IMR-90 (cell line): ENCODE results near the gene SYNGR1. TPM values are rescaled to one million over a fixed set of nuclear protein-coding genes. Genes with fewer than 3 reads are reported as not detected.

Source experiments
- ATAC-seq: fragments of 200-7000 bp; cut with Tn5 transposase; 2 replicates; pipeline ENCODE4 v1.9.1; 2020; ENCODE audit warnings: low read depth, mild to moderate bottlenecking, moderate library complexity
- BruUV-seq: library from RNA; stranded (reverse); fragments of 400-500 nt; replicated peaks from 2 replicates; lab custom pipeline; 2021; lab: Mats Ljungman, UMichigan
- CTCF ChIA-PET: fragments of 300-600 bp; formaldehyde crosslinking; extraction: SDS; loops from one replicate; lab custom pipeline; 2021; ENCODE audit warnings: antibody characterized with exemption; lab: Yijun Ruan, JAX
- POLR2A ChIA-PET: fragments of 300-600 bp; sonication (Branson Sonifier 250); formaldehyde crosslinking; loops from one replicate; lab custom pipeline; 2022; ENCODE audit warnings: antibody characterized with exemption; ENCODE audit not compliant: unreplicated experiment; lab: Charles Lee
- DNase-seq: peaks from one replicate; pipeline ENCODE4 v3.0.0; 2013
- H2AFZ ChIP-seq: replicated peaks from 2 replicates; pipeline ENCODE3; 2013; ENCODE audit warnings: low read length, mild to moderate bottlenecking; ENCODE audit not compliant: poor library complexity
- H2AK5ac ChIP-seq: 2 replicates; pipeline ENCODE4 v1.6.1; 2013; ENCODE audit warnings: low read depth, low read length, inconsistent platforms
- H2AK9ac ChIP-seq: replicated peaks from 2 replicates; pipeline ENCODE3; 2013; ENCODE audit warnings: mild to moderate bottlenecking, low read depth, low read length, moderate library complexity; ENCODE audit not compliant: poor library complexity
- H2BK120ac ChIP-seq: 2 replicates; pipeline ENCODE4 v1.6.1; 2013; ENCODE audit warnings: low read depth, low read length, inconsistent platforms
- H2BK15ac ChIP-seq: 3 replicates; pipeline ENCODE4 v1.6.1; 2013; ENCODE audit warnings: low read depth, low read length, inconsistent platforms
- H2BK20ac ChIP-seq: 2 replicates; pipeline ENCODE4 v1.6.1; 2013; ENCODE audit warnings: low read depth, mild to moderate bottlenecking, inconsistent platforms, low read length, moderate library complexity
- H2BK5ac ChIP-seq: 2 replicates; pipeline ENCODE4 v1.6.1; 2013; ENCODE audit warnings: mild to moderate bottlenecking, low read depth, low read length, inconsistent platforms; ENCODE audit not compliant: poor library complexity, severe bottlenecking
- H3K14ac ChIP-seq: replicated peaks from 2 replicates; pipeline ENCODE4 v1.6.1; 2013; ENCODE audit warnings: low read depth, low read length, inconsistent platforms
- H3K18ac ChIP-seq: 2 replicates; pipeline ENCODE4 v1.6.1; 2013; ENCODE audit warnings: low read depth, low read length, control low read depth
- H3K23ac ChIP-seq: 2 replicates; pipeline ENCODE4 v1.6.1; 2013; ENCODE audit warnings: low read depth, low read length, inconsistent platforms
- H3K27ac ChIP-seq: 2 replicates; pipeline ENCODE4 v1.5.1; 2013; ENCODE audit warnings: mild to moderate bottlenecking, control low read depth, low read length; ENCODE audit not compliant: insufficient read depth
- H3K27me3 ChIP-seq: 2 replicates; pipeline ENCODE4 v1.6.1; 2013; ENCODE audit warnings: low read length; ENCODE audit not compliant: control insufficient read depth, insufficient read depth
- H3K36me3 ChIP-seq: 2 replicates; pipeline ENCODE4 v1.6.1; 2013; ENCODE audit warnings: low read length, mixed read lengths; ENCODE audit not compliant: control insufficient read depth, insufficient read depth
- H3K4ac ChIP-seq: 2 replicates; pipeline ENCODE4 v1.6.1; 2013; ENCODE audit warnings: low read depth, low read length, inconsistent platforms
- H3K4me1 ChIP-seq: 2 replicates; pipeline ENCODE4 v1.6.1; 2013; ENCODE audit warnings: low read length, mixed read lengths; ENCODE audit not compliant: control insufficient read depth, insufficient read depth
- H3K4me2 ChIP-seq: 2 replicates; pipeline ENCODE4 v1.6.1; 2013; ENCODE audit warnings: low read depth, mild to moderate bottlenecking, control low read depth, low read length, moderate library complexity
- H3K4me3 ChIP-seq: 2 replicates; pipeline ENCODE4 v1.5.1; 2013; ENCODE audit warnings: low read depth, mild to moderate bottlenecking, control low read depth, low read length, moderate library complexity; ENCODE audit not compliant: insufficient read depth
- H3K56ac ChIP-seq: 2 replicates; pipeline ENCODE4 v1.6.1; 2013; ENCODE audit warnings: low read length, inconsistent platforms; ENCODE audit not compliant: insufficient read depth; ENCODE audit errors: extremely low read depth
- H3K79me1 ChIP-seq, 2 experiments: 2 replicates each; pipeline ENCODE4 v1.6.1; 2013; ENCODE audit warnings: low read length in 2 of 2, inconsistent platforms in 1 of 2, low read depth in 1 of 2
- H3K9ac ChIP-seq: 2 replicates; pipeline ENCODE4 v1.6.1; 2013; ENCODE audit warnings: low read depth, low read length, control low read depth
- H3K9me1 ChIP-seq: 2 replicates; pipeline ENCODE4 v1.6.1; 2013; ENCODE audit warnings: low read length, inconsistent platforms; ENCODE audit not compliant: insufficient read depth
- H3K9me3 ChIP-seq: 2 replicates; pipeline ENCODE4 v1.6.1; 2013; ENCODE audit warnings: low read length; ENCODE audit not compliant: control insufficient read depth, insufficient read depth
- H4K20me1 ChIP-seq: 2 replicates; pipeline ENCODE4 v1.6.1; 2013; ENCODE audit warnings: low read length, inconsistent platforms; ENCODE audit not compliant: insufficient read depth
- H4K5ac ChIP-seq: 2 replicates; pipeline ENCODE4 v1.6.1; 2013; ENCODE audit warnings: mild to moderate bottlenecking, low read depth, low read length, control low read depth
- H4K8ac ChIP-seq, 2 experiments: 2 replicates each; pipeline ENCODE4 v1.6.1; 2013; ENCODE audit warnings: low read depth in 2 of 2, low read length in 2 of 2, control low read depth in 1 of 2, inconsistent platforms in 1 of 2
- H4K91ac ChIP-seq: 2 replicates; pipeline ENCODE4 v1.6.1; 2013; ENCODE audit warnings: low read depth, low read length, inconsistent platforms; ENCODE audit not compliant: insufficient read depth
- BHLHE40 ChIP-seq: fragments of 150-350 bp; IDR thresholded peaks from 2 replicates; pipeline ENCODE4 v1.6.1; 2016; ENCODE audit warnings: mild to moderate bottlenecking, low read depth, low read length
- FOS ChIP-seq: fragments of 150-350 bp; IDR thresholded peaks from 2 replicates; pipeline ENCODE4 v1.6.1; 2016; ENCODE audit warnings: low read depth, low read length
- MAFK ChIP-seq: IDR thresholded peaks from 2 replicates; pipeline ENCODE4 v1.6.1; 2012; ENCODE audit warnings: low read depth, low read length, improper control_type of control experiment
- MAZ ChIP-seq: IDR thresholded peaks from 2 replicates; pipeline ENCODE4 v1.6.1; 2012; ENCODE audit warnings: low read depth, mild to moderate bottlenecking, low read length, improper control_type of control experiment, moderate library complexity, borderline replicate concordance
- MXI1 ChIP-seq: IDR thresholded peaks from 2 replicates; pipeline ENCODE4 v1.6.1; 2012; ENCODE audit warnings: low read depth, mild to moderate bottlenecking, low read length, moderate library complexity, borderline replicate concordance
- NFE2L2 ChIP-seq: fragments of 150-350 bp; IDR thresholded peaks from 2 replicates; pipeline ENCODE4 v1.6.1; 2016; ENCODE audit warnings: low read depth, mild to moderate bottlenecking, low read length
- POLR2A ChIP-seq: IDR thresholded peaks from 2 replicates; pipeline ENCODE4 v1.6.1; 2012; ENCODE audit warnings: mild to moderate bottlenecking, low read depth, low read length
- RFX5 ChIP-seq: IDR thresholded peaks from 2 replicates; pipeline ENCODE4 v1.8.0; 2012; ENCODE audit warnings: low read depth, mild to moderate bottlenecking, low read length, moderate library complexity
- SMC3 ChIP-seq: fragments of 150-350 bp; IDR thresholded peaks from 2 replicates; pipeline ENCODE4 v1.6.1; 2016; ENCODE audit warnings: low read depth, mild to moderate bottlenecking, antibody characterized with exemption, low read length, moderate library complexity
- WGBS, 2 experiments: methylation state at CpG; one replicate each; pipeline versions ENCODE4 v1.1.5 to v1.1.7; 2013; ENCODE audit warnings: missing lambda C conversion rate in 2 of 2; ENCODE audit not compliant: insufficient read length in 1 of 2; ENCODE audit errors: extremely low coverage in 2 of 2; 5-methylcytosine and 5-hydroxymethylcytosine counted together
- dilution Hi-C: fragments of 300-500 bp; cut with HindIII; formaldehyde crosslinking; loops from one replicate; pipeline ENCODE4 v1.14.3; 2018; ENCODE audit warnings: low sequenced_read_pairs; ENCODE audit not compliant: unreplicated experiment
- in situ Hi-C: fragments of 300-500 bp; cut with MboI; formaldehyde crosslinking; loops from 3 replicates; pipeline ENCODE4 v1.14.3; 2019; ENCODE audit warnings: low sequenced_read_pairs, inconsistent platforms, mixed read lengths
- intact Hi-C: fragments of 100-400 bp; cut with micrococcal nuclease; formaldehyde crosslinking; loops from 2 replicates; pipeline ENCODE4 v1.10.0; 2022
- polyA plus RNA-seq, 3 experiments: library from polyadenylated mRNA; depleted of rRNA; stranded (reverse); fragments of >200 nt; gene quantifications; 2 replicates each; pipeline ENCODE4 v1.2.3, GENCODE V29; 2012; ENCODE audit warnings: low replicate concordance in 1 of 3
- total RNA-seq: library from RNA; depleted of rRNA; stranded (reverse); fragments of >200 nt; gene quantifications from 2 replicates; pipeline ENCODE4 v1.2.3, GENCODE V29; 2012

Gene SYNGR1
- total and polyA plus RNA-seq, 2 of the 4 experiments (the other 2 are of a cell fraction), result 6.3 to 81.5 TPM

GRCh38 chr22:39419911-39420310, 70.1 kb downstream of the SYNGR1 start:
- Histone ChIP-seq H3K56ac (no peak overlapping the region), H3K4me1 (no peaks in the 10 kb centered on the region), H2BK15ac (no peak overlapping the region), H3K9me1 (0 out of 2 replicates have a peak, but pooled peaks cover 3% of the 10 kb centered on the region), H2BK20ac (no peak overlapping the region), H3K9me3 (no peaks in the 10 kb centered on the region), H3K4ac (no peak overlapping the region), H4K8ac (no peak overlapping the region), H3K27ac (no peak overlapping the region), H3K18ac (no peak overlapping the region), H4K20me1 (peaks cover 5% of the 10 kb centered on the region), H3K9ac (no peak overlapping the region), H4K91ac (no peak overlapping the region), H3K14ac (no peak overlapping the region), H3K4me2 (no peak overlapping the region), H2AK5ac (no peak overlapping the region), H3K23ac (no peak overlapping the region), H2BK120ac (no peak overlapping the region), H3K4me3 (no peak overlapping the region), H3K27me3 (no peaks in the 10 kb centered on the region), H2AK9ac (no peak overlapping the region), H2BK5ac (no peak overlapping the region), H3K36me3 (peaks cover 71% of the 10 kb centered on the region), H2AFZ (no peak overlapping the region), H3K79me1 (peaks cover 0 to 6% of the 10 kb centered on the region in 2 experiments; a peak in 2 of 4 replicates), H4K5ac (no peak overlapping the region)
- dilution Hi-C loops, result no loop called here
- intact Hi-C loops, result no loop called here
- TF ChIP-seq POLR2A (no peak), MAZ (no peak), MXI1 (no peak), NFE2L2 (no peak), RFX5 (no peak), SMC3 (no peak), MAFK (no peak), BHLHE40 (no peak), FOS (no peak)
- BruUV-seq, result no TSS peak
- DNase-seq, result no peak
- ATAC-seq, result no peak
- ChIA-PET CTCF (no interaction called here), POLR2A (no interaction called here)
- 93% methylated on average over 3 of the region's 5 CpGs; no CpG with 5 or more reads in 1 of the 2 experiments for WGBS, 2 experiments
- in situ Hi-C loops, result no loop called here
